Measurements from ENCODE around the gene MPP4.
A peak's percentile ranks its signal among the peaks of the same experiment; 100 is the strongest.

Gene MPP4, protein sequence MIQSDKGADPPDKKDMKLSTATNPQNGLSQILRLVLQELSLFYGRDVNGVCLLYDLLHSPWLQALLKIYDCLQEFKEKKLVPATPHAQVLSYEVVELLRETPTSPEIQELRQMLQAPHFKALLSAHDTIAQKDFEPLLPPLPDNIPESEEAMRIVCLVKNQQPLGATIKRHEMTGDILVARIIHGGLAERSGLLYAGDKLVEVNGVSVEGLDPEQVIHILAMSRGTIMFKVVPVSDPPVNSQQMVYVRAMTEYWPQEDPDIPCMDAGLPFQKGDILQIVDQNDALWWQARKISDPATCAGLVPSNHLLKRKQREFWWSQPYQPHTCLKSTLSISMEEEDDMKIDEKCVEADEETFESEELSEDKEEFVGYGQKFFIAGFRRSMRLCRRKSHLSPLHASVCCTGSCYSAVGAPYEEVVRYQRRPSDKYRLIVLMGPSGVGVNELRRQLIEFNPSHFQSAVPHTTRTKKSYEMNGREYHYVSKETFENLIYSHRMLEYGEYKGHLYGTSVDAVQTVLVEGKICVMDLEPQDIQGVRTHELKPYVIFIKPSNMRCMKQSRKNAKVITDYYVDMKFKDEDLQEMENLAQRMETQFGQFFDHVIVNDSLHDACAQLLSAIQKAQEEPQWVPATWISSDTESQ

DNA sequence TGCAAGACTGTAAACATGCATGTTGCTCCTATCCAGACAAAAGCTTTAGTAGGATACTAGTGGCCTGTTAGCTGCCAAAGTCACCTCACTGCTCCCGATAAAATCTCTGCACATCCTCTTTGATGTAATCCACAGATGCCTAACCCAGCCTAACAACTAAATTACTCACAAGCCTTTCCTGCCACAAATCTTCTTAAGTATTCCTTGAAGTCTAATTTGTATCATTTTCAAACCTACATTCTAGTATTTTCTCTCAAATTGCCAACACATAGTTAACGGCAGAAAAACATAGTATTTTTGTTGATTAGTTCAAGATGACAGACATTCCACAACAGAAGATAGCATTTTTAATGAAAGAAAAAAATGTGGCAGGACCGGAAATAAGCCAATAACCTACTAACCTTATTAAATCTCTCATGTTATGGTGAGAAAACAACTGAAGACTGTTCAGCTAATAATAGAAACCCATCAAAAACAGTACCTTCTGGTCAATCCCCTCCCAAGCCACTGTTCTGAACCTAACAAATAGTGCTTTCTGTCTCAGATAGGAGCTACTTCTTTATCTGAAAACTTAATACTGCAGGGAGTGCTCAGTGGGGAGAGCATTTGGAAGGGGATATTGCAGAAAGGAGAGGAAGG lies at the start of gene MPP4:
MPP4 (minus strand) TSS at position 57 of the 639 bp plus-strand sequence. CDS start 4,690 bp downstream, outside the sequence.
- DNase-seq, result no peak

DNA sequence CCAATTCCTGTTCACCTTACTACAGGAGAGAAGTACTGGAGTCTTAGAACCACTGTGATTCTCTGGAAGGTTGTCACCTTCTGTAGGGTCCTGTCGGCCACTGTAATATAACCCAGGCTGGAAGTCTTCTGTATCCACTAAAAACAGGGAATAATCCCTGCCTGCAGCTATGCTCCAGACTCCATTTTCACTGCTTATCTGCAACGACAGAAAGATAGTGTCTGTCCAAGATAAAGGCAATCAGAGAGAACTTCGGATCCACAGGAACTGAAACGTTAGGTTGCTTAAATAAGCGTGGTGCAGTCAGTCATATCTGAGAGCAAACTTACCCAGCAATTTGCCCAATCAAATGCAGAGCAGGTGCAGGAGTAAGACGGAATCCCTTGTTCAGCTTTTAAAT lies 48.1 kb upstream of the MPP4 start:
- DNase-seq, result no peak

DNA sequence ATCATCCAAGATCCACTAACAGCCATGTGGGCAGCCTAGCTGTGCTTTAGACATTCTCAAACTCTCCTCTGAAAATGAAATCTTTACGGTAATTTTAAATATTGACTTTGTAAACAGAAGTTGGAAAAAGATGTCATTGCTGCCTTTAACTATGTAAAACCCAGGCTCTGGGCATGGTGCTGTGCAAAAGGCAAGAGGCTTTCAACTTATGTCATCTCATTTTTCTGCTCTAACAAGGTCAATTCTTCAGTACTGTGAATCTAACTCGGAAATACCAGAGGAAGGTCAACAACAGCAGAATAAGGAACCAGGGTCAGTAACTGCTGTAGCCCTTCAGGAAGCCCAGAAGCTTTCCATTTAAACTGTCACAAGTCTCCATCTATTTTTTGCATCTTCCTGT lies 37.0 kb upstream of the MPP4 start:
- DNase-seq, result no peak

DNA sequence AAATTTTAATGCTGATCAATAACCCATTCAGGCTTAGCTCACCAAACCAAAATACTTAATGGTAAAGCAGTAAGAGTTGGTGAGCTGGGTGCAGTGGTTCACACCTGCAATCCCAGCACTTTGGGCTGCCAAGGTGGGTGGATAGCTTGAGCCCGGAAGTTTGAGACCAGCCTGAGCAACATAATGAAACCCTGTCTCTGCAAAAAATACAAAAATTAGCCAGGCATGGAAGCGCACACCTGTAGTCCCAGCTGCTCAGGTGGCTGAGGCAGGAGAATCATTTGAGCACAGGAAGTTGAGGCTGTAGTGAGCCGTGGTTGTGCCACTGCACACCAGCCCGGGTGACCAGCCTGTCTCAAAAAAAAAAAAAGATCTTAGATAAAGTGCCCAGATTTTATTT lies 35.7 kb upstream of the MPP4 start:
- DNase-seq, result no peak

DNA sequence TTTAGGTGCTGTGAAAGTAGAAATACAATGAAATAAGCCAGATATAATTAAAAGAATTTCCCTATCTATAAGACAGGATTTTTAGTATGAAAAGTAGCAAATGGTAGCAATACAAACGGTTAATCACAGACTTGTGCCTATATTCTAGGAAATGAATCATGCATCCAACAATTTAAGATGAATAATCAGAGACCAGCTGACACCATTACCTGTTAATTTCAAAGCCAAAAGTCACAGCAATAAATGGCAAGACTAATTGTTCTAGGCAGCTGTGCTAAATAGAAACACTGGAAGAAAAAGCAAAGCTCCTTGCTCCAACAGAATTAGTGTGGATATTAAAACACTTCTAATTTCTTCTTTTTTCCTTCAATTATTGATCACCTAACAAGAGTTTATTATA lies 35.1 kb upstream of the MPP4 start:
- no peak for DNase-seq

DNA sequence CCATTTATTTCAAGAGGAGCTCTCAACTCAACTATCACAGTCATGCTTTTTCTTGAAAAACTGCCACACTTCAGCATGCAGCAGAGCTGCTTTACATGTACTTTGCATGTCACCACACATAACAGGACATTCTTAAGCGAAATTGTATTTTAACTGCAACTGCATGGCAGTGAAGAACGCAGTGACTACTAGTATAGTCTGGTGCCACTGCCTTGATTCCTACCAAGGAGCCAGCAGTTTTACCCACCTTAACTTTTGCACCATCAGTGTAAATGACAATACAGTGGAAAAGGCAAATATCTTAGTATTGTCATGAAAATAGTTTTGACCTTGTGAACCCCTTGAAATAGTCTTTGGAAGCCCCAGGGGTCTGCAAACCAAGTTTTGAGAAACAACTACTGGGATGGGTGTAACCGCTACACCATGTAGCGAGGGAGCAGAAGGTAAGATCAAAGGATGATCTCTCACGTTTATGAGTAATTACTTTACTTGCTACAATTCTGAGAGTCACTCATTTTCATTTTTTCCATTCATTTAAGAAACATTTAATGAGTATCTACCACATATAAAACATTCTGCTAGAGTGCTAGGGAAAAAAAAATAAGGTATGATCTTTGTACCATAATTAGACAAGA lies 32.3 kb upstream of the MPP4 start:
- no peak for DNase-seq

DNA sequence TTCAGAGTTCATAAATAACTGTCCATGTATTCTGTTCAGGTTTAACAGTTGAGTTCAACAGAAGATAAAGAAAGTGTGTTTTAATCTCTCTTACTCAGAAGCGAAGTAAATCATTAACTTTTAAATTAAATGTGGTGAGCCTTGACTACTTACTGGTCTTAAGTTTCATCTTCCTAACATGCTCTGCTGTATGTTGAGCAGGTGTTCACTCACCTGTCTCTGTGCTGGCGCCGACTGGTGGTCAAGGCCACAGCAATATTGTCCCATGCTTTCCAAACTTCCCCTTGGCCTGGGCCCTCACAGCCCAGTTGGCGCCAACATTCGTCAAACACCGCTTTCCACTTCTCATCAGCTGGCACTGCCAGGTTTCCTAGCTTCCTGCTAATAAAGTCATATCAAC lies 17.0 kb upstream of the MPP4 start:
- DNase-seq, result no peak

DNA sequence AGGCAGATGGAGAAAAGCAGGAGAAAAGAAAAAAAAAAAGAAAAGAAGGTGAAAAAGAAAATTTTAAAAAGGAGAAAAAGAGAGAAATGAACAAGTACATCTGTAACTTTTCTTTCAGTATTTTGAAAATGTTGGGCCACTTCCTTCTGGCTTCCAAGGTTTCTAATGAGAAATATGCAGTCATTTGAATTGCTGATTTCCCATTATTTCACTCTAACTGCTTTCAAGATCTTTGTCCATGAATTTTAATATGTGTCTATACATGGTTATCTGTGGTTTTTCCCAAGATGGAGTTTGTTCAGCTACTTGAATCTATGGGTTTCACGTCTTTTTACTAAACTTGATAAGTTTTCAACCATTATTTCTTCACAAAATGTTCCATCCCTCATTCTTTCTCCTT lies 14.3 kb upstream of the MPP4 start:
- no peak for DNase-seq

DNA sequence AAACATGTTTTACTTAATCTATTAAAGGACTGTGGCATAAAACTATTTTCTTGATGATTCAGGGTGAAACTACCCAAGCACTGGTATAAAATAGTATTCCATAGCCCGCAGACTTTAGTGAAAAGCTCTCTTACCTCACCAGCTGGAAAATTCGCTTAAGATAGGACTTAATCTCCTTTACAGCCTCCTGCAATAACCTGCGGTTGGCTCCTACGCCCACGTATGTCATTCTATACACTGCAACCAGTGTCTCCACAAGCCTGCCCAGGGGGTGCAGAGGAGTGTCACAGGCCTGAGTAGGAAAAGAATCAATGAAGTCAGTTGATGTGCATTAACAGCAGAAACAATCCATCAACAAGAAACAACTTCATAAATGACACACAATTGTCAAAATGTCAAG lies 11.3 kb upstream of the MPP4 start:
- no peak for DNase-seq

DNA sequence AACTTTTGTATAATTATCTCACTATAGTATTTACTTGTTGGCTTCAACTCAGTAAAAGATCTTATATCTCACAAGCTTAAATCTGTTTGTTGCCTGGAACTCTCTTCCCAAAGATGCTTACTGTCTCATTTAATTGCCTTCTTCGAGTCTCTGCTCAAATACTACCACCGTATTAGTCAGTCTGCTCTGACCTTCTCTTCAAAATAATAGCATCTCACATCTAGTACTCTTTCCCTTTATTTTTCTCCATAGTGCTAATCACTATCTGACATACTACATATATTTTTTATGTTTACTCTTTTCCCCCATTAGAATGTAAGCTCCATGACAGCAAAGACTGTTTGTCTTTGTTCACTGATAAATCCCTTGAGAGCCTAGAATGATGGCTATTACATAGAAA lies 10.6 kb upstream of the MPP4 start:
- DNase-seq, result no peak

DNA sequence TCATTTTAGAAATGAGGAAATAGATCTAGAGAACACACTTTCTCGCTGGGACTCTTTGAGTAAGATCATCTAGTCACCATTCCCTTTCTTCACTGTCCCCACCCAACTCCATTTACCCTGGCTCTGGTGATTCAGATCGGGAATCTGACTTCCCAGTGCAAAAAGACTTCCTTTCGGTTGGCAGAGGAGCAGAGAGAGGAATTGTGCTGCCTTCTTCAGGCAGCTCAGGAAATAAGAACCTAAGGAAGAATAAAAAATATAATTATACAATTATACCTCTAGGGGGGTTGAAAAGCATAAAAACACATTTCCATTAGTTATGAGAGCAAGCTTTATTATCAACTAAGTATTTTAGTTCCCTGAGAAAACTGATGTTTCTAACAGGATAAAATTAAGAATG lies 9.3 kb upstream of the MPP4 start:
- DNase-seq, result no peak

DNA sequence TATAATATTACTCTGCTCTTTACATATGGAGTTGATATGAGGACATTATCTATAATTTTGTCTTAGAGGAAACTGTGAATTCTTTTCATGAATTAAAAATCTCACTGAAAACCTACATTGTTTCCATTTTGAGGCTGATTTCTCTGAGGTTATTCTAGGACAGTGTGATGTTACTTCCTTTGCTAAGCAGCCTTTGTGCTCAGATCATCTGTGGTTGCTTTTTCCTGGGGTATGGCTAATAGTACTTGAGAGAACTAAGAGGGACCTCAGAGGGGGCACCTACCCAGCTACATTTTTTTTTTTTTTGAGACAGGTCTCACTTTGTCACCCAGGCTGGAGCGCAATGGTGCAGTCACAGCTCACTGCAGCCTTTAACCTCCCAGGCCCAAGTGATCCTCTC lies 8.7 kb upstream of the MPP4 start:
- no peak for DNase-seq

DNA sequence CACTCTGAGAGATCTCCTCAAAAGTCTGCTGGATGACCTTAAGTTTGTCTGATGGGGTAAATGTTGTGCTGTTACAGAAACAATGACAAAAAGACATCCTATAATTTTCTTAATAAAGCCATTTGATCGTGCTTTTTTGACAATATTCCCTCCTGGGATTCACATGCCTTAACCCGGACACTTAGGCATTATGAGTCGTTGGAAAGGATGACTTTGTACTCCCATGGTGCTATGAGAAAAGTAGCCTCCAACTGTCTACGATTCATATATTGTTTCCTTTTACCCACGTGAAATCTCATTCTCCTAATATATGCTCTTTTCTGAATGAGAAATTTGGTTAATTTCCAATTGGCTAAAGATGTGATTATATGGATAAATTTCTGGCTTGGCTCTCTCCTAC lies 6.1 kb upstream of the MPP4 start:
- DNase-seq, result no peak

DNA sequence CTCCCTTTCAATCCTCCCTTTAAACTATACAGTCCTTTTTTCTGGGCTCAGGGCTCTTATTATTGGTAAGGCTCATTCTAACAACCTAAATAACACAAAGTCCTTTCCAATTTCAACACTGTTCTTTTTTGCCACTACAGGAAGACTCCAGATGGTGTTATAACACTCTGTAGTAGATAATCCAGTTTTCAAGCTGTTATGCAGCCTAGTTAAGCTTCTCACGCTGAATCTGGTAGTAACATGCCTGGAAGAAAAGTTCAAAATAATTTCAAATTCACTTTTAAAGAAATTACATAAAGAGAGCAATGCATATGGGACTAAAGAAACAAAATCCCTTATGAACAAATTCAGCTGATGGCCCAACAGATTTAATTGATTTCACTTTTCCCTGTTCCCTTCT lies 3.2 kb upstream of the MPP4 start:
- peak in 2 of 58 donors; percentile 9 to 18 for DNase-seq

DNA sequence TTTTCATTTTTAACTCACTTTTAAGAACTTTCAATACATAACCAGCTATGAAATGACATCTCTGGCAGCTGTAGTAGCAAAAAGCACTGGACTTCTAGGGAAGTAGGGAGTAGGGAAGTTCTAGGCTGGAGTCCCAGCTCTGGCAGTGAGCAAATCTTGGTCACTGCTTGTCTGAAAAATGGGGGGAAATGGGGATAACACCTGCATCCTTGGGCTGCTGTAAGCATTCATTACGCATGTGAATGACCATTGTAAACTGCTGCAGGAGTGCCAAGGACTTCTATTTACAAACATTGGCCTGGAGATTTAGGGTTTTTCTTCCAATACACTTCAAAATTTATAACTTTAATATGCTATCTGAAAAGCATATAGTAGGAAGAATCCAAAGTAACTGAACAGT lies 972 bp upstream of the MPP4 start:
- no peak for DNase-seq

DNA sequence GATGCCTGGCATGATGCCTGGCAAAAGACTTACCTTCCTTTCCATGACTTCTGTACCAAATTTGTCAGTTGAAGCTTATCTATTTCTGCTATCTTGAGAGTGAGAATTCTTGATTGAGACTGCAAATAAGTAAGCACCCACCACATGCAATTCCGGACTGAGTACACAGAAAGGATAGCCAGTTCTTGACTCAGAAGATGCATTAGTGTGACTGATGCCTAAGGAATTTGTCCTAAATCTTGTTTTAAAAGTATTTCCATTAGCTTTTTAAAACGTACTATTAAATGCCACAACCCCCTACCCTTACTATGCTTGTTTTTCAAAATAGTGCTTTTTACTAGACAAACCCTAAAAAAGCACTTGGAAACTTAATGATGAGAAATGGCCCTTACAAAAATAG lies 545 bp downstream of the MPP4 start:
- DNase-seq, result no peak

DNA sequence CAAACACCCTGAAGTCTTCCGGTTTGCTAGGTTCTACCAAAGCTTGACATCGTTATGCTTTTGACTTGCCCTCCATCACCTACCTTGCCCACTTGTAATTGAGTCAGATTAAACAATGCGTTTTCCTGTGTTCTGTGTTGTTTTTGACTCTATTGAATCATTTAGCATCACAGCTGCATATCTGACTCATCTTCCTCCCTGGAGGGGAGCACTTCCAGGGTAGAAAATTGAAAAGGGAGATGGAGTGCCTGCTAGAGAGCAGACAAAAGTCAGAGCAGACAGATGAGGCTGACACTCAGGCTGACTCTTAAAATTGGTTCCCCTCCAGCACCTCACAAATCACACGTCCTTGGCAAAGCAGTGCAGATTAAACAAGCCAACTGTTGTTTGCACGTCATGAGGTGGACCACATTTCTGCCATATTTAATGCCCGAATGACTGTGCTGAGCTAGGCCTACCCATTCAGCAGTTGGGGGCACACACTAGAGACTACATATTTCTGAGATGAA lies 2.2 kb downstream of the MPP4 start:
- DNase-seq, result peak in 4 of 58 donors; percentile 2 to 27 (median 4)

DNA sequence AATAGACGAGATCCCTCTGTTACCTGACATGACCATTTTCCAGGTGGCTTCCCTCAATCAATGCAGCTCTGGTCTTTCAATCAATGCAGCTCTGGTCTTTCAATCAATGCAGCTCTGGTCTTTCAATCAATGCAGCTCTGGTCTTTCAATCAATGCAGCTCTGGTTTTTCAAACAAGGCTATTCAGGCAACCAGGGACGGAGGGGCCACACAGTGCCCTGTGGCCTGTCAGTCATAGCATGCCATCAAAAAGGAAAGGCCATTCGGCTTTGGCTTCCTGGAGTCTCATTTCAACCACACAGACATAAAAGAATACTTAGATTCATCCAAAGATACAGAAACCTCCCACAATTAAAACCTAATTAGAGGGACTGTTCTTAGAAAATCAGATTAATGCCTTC lies 13.3 kb downstream of the MPP4 start:
- no peak for DNase-seq

DNA sequence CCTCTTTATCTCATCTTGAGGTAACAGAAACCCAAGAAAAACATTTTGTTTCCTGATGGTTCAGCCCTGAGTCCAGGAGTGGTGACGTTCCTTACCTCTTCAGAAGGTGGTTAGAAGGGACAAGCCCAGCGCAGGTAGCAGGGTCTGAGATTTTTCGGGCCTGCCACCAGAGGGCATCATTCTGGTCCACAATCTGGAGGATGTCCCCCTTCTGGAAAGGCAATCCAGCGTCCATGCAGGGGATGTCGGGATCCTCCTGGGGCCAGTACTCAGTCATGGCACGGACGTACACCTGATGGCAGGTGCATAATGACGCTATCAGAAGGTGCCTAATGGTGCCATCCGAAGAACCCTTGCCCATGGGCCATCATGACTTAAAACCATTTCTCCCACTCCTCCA lies 17.7 kb downstream of the MPP4 start:
- no peak for DNase-seq

DNA sequence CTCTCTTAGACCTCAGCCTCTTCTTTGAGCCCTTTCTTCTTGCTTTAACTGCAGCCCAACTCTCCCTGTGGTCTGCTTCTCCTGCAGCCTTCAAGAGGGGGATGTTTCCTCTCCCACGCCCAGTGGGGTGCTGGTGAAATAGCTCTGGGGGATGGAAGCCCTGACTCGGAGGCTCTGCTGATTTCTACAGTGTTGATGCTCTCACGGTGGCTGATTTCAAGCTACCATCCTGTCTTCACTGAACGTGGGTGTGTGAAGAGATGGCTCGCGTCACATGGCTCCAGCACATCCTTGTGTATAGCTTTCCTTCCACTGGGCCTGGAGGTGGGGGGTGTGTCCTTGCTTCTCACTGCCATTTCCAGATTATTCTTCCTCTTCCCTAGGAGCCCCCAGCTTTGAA lies 20.0 kb downstream of the MPP4 start:
- DNase-seq, result peak in 23 of 58 donors; percentile 1 to 51 (median 16)

DNA sequence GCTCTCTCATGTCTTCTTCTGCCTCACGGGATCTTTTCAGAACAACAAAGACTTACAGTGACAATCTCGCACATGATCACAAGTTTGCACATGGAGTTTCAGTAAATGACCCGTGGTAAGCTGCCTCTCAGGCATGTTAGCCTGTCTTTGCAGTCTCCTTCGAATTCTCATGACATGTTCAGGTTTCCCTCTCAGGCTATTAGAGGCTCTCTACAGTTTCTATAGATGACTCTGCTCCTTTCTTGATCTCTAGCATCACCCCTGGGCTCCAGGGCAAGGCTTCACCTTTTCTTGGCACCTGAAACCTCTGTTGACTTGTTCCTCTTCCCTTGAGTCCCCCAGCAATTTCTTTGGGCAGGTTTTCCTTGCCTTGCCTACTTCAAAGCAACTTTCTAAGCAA lies 23.0 kb downstream of the MPP4 start:
- DNase-seq, result no peak

DNA sequence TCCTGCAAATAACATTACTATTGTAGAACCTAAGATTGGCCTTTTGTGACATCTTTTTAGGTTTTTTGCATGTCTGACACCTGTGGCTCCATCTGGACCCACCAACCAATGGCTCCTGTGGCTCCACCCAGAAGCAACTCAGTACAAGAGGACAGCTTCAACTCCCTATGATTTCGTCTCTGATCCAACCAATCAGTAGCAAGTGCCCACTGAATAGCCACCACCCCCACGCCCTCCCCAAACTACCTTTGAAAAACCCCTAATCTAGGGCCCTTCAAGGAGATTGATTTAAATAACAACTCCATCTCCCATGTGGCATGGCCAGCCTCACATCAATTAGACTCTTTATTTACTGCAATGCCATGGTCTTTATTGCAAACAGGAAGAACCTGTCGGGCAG lies 23.6 kb downstream of the MPP4 start:
- no peak for DNase-seq

Data from anterior cingulate cortex (tissue), 58 donors.